Esophagus mucosa (tissue), 1 donor: ENCODE data around the gene LILRB2. TPM values are rescaled to one million over a fixed set of nuclear protein-coding genes. Genes with fewer than 3 reads are reported as not detected.
"Not testable (repeated sequence)": the region's sequence is repeated elsewhere in the genome, so short reads cannot be mapped to it uniquely, and the experiment has no call there.

Experiments used
- ATAC-seq: fragments of 200-7000 bp; cut with Tn5 transposase; one replicate; pipeline ENCODE4 v1.9.1; 2020
- total RNA-seq: library from RNA; stranded (reverse); gene quantifications from one replicate; pipeline ENCODE4 v1.2.4, GENCODE V29; 2023
- donor health status: DM: yes; HTN: yes; CAD: no.

Gene LILRB2
- total RNA-seq, 1 donor from 2014 or later = 0.84 TPM

GRCh38 chr19:54302257-54302656, 21.3 kb upstream of the LILRB2 start:
- ATAC-seq = no peak

DNA sequence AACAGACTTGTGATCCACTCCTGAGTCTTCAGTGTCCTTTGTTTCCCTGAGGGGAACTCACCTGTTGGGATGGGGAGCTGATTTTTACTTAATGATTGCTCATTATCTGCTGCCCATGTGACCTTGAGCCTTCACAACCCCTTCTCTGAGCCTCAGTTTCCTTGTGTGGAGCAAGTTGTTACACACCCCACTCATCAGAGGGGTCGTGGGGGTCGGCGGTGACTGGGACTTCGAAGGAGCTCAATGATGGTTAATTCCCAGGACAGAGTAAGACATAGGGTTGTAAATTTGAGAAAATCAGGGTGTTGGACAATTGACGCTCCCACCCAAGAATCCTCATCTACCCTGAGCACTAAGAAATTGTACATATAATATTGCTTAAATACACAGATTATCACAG, 18.6 kb upstream of the LILRB2 start:
- ATAC-seq = no peak

DNA sequence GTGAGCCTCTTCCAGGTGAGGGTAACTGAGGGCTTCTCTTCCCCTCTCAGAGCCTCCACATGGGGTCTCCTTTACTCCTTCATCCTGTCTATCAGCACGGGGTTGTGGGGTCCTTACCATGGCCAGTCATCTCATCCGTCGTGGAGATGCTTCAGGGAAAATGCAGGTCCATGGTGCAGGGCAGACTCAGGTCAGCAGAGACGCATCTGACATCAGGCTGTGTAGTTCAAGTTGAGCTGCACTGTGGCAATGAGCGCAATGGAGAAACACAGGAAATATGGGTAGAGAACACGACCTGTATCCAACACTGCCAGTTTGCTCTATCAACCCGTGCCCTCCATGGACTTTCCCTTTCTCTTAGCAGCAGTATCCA, 18.2 kb upstream of the LILRB2 start:
- ATAC-seq = no peak

- ATAC-seq = no peak
These were observed 17.6 kb upstream of the LILRB2 start for GRCh38 chr19:54298357-54299125.

DNA sequence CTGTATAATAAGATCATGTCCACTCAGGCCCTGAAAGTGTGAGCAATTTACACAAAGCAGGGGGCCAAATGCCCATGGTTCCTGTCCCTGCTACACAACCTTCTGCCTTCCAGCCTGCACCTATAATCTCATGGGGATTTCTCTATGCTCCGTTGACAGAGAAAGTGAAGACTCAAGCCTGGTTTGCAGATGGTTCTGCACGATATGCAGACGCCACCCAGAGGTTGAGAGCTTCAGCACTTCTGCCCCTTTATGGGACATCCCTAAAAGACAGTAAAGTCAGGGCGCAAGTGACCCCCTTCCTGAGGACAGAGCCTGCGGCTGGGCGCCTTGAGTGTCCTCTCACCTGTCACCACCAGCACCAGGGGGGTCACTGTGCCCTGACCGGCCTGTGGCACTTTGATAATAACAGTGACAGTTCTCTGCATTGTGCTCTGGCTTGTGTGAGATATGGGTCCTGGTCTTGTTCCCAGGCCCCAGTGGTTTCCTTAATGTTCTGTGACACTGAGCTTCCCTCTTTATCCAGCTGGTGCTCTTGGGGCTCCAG, 16.9 kb upstream of the LILRB2 start:
- ATAC-seq = no peak

DNA sequence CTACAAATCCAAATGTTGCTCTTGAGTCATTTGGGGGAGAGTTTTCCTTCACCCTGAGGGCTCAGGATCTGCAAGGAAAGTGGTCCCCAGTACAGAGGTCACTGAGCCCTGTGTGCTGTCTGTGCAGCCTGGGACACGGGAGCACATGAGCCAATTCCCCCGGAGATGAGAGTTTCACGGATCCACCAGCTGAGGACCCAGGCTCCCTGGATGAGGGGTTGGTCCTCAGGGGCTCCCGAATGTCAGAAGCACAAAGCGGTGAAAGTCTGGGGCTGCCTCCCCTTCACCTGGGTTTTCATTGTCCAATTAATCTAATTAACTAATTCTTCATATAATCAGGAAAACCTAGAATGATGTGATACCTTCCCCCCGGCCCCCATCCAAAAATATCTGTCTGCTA, 13.6 kb upstream of the LILRB2 start:
- no peak for ATAC-seq

DNA sequence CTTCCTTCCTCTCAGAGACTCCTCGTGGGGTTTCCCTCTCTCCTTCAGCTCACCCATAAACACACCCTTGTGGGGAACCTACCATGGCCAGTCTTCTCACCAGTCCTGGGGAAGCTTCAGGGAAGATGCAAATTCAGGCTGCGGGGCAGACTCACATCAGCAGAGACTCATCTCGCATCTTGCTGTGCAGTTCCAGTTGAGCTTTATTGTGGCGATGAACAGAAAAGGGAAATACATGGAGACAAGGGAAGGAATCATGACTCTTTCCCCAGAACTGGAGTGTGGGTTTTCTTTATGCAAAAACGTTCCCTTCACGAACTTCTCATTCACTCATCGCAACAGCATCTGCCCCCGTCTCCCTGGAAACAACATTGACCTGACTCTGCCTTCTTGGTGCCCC, 8.2 kb upstream of the LILRB2 start:
- not testable (repeated sequence) for ATAC-seq

GRCh38 chr19:54287456-54287855, 6.5 kb upstream of the LILRB2 start:
- no peak for ATAC-seq

DNA sequence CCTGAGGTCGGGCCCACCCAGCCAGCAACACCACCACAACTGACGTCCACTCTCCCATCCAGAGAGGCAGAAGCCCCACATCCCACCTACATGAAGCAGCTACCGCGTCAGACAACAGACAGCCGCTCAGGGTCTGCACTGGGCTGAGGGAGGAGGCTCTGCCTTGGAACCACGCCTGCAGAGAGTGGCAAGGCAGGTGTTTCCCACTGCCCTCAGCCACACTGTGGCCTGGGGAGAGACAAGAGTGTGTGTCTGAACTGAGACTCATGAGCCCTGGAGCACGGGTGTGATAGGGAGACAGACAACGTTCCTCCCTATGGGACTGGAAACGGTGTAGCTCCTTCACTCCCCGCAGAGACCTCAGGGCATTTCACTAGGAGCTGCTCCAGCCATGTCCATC, 5.4 kb upstream of the LILRB2 start:
- ATAC-seq = peak; percentile 26

DNA sequence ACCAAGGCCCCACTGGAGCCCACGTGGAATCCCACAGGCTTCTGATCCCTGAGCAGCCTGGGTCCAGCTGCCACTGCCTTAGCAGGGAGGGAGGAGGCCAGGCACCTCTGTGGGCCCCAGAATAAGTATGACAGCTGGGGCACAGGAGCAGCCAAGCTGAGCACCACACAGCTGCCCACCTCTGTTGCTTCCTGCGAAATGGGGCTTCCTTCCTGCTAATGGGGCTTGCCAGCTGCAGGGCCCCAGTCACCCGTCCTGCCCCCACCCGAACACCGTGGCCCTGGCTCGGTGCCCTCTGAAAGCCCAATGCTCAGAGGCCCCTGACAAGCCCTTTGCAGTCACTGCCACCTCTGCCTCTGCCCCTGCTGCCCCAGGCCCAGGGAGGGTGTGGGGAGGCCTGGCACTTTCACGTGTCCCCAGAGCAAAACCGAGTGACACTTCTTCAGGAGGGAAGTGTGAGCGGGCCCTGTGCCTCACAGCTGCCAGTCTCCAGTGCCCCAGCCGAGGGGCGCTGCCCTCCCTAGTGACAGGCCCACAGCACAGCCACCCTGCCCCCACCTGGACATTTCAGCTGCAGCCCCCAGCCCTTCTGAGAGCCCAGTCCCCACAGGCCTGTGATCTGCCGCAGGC, 4.6 kb upstream of the LILRB2 start:
- ATAC-seq = peak; percentile 52

DNA sequence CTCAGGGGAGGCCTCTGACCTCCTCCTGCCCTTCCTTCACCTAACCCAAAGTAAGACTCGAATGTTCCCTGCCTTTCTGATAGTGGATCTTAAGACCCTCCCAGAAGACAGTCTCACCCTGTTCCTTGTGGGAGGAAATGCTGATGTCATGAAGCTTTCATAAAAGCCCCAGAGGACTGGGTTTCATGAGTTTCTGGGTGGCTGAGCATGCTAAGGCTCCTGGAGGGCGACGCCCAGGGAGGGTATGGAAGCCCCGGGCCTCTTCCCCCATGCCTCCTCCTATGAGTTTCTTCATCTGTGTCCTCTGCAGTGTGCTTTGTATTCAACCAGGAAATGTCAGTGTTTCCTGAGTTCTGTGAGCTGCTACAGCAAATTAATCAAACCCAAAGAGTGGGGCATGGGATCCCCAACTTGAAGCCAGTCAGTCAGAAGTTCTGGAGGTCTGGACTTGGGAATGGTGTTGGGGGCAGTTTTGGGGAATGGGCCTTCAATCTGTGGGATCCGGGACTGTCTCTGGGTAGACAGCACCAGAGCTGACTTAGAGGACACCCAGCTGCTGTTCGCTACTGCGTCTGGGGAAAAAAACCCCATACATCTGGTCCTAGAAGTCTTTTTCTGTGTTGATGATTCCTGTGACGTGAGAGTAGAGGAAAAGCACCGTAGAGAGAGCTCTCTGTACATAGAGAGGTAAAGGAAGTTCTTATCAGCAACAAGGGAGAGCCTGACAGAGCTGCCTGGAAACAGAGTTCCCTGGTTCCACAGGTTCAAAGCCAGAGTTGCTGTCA, 2.0 kb upstream of the LILRB2 start:
- no peak for ATAC-seq

- ATAC-seq = not testable (repeated sequence)
These were observed 792 bp upstream of the LILRB2 start for GRCh38 chr19:54281729-54282075.

DNA sequence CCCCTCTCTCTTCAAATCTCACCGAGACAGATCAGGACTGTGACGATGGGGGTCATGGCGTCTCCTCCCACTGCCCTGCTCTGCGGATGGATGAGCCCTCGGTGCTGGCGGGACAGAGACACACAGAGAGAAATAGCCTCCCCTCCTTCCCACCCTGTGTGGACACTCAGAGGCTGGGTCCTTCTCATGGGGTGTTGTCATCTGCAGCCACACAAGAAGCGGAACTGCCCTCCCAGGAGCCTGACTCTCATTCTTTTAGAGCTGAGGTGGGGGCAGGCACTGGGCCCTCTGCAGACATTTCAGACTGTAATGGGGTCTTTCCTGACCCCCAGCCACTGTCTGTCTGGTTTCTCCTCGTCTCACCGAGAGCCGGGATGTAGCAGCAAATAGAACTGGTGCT, 469 bp downstream of the LILRB2 start:
- ATAC-seq = not testable (repeated sequence)

GRCh38 chr19:54280025-54280424, 885 bp downstream of the LILRB2 start:
- not testable (repeated sequence) for ATAC-seq

GRCh38 chr19:54279406-54279962, 1.4 kb downstream of the LILRB2 start:
- ATAC-seq = no peak

DNA sequence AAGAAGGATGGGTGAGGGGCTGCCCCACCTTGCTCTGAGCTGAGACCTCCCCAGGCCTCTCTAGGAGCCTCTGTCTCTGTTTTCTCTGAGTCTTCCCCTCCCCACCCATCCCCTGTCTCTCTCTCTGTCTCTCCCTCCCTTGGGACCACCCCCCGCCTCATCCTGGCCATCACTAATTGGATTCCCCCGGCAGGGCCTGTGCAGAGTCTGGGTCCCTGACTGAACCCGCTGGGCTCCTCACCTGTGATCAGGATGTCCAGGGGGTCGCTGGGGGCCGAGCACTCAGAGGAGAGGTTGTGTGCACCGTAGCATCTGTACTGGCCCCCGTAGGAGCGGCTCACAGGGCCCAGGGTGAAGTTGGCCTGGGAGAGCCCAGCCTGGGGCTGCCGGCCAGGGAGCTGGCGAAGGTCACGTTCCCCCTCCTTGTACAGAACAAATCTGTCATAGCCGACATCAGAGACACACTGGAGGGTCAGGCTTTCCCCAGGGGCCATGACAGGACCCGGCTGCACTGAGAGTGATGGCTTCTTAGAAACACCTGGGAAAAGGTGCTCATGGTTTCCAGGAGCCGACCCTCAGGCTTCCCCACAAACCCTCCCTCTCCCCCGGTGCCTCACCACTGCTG, 2.2 kb downstream of the LILRB2 start:
- not testable (repeated sequence) for ATAC-seq

- not testable (repeated sequence) for ATAC-seq
These were observed 2.9 kb downstream of the LILRB2 start for GRCh38 chr19:54278056-54278455.

DNA sequence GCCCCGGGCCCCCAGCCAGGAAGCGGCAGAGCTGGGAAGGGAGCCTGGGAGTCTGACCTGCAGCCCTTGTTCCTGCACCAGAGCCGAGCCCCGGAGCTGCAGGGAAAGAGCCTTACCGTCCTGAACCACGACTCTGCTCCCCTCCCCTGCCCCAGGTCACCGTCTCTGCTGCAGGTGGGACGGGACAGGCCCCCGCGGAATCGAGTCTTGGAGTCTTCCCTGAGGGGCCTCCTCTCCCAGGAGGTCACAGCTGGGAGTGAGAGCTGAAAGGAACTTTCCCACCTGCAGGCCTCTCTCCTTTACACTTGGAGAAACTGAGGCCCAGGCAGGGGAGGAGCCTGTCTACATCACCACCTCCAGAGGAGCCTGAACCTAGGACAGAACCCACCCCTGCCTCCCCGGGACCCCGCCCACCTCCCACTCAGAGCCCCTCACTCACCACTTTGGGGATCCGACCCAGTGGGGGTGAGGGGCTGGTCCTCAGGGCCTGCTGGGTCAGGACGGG, 3.7 kb downstream of the LILRB2 start:
- not testable (repeated sequence) for ATAC-seq

DNA sequence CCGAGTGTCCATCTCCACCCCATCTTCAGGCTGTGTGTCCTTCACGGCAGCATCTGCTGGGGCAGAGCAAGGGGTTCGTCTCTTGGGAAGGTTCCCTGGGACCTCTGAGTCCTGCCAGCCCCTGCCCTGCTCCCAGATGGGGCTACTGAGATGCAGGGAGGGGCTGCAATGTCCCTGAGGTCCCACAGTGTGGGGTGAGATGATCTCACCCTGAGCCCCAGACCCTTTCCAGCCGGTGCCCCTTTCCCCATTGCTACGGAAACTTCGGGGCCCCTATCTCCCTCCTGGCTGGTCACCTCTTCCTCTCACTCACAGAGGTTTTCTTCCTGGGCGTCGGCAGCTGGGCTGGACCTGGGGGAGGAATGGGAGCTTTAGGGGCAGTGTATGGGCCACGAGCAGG, 5.0 kb downstream of the LILRB2 start:
- no peak for ATAC-seq

GRCh38 chr19:54274516-54274915, 6.4 kb downstream of the LILRB2 start:
- ATAC-seq = not testable (repeated sequence)

GRCh38 chr19:54273821-54274220, 7.1 kb downstream of the LILRB2 start:
- no peak for ATAC-seq

- not testable (repeated sequence) for ATAC-seq
These were observed 8.7 kb downstream of the LILRB2 start for GRCh38 chr19:54272181-54272580.
